PC-9 (cell line): ENCODE data around the gene CCDC92.

Experiments used
- CTCF ChIP-seq: fragments of 200-600 bp; sonication (generic); conservative IDR thresholded peaks from 2 replicates; pipeline ENCODE4 v1.6.1; 2017; ENCODE audit warnings: mixed run types, antibody characterized with exemption, mild to moderate bottlenecking, moderate library complexity
- EZH2 ChIP-seq: fragments of 200-600 bp; sonication (generic); IDR thresholded peaks from 2 replicates; pipeline ENCODE4 v1.8.0; 2017; ENCODE audit warnings: antibody characterized with exemption, low read depth

GRCh38 chr12:123952037-123952436 is 20.6 kb downstream of the CCDC92 start:
- TF ChIP-seq CTCF (no peak), EZH2 (no peak)
